Mammary epithelial cell (primary cell): ENCODE measurements around the gene SNX9.

ENCODE experiments used
- CTCF ChIP-seq, 2 donors: IDR thresholded peaks in 1 of 2; conservative IDR thresholded peaks in 1 of 2; 2 replicates each; pipeline ENCODE4 v1.5.1; 2011 to 2012; ENCODE audit warnings: inconsistent platforms in 2 of 2, low read length in 2 of 2, mild to moderate bottlenecking in 2 of 2, control low read depth in 1 of 2, low read depth in 1 of 2; ENCODE audit not compliant: insufficient read depth in 1 of 2; ENCODE audit errors: extremely low read depth in 1 of 2
- EZH2 ChIP-seq: IDR thresholded peaks from 2 replicates; pipeline ENCODE4 v1.6.1; 2012; ENCODE audit warnings: low read length, inconsistent platforms, borderline replicate concordance

DNA sequence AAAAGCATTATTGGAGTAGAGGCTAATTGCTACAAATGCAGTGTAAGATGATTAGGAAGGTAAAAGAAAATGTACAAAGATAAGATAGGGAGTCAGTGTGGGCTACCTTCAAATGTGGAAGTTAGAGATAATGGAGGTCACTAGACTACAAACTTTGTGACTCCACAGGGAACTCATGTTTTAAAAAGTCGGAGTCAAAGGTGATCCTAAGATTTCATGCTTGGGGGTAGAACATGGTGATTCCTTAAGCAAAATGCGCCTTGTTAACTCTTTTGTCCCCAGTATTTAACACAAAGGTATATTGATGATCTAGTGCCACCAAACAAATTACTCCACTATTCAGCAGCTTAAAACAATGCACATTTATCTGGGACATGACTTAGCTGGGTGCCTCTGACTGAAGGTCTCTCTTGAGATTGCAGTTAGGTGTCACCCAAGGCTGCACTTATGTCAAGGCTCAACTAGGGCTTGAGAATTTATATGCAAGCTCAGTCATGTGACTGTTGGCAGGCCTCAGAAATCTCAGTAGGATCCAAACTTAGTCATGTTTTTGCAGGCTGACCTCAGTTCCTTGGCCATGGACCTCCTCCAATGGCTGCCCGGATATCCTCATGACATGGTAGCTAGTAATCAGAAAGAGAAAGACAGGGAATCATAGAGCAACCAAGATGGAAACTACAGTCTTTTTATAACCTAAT, 11.4 kb upstream of the SNX9 start:
- TF ChIP-seq CTCF (conservative IDR thresholded peaks at IDR 0.05 in 1 of 2, IDR thresholded peaks at IDR 0.05 in 1 of 2; ENCODE audit: extremely low read depth in 1 of 2, insufficient read depth in 1 of 2, low read depth in 1 of 2, low read length in 2 of 2) (no peak), EZH2 (no peak)
